Measurements from ENCODE around the gene GSTM3.
"Not testable (repeated sequence)": the region's sequence is repeated elsewhere in the genome, so short reads cannot be mapped to it uniquely, and the experiment has no call there.

Gene GSTM3

GRCh38 chr1:109762039-109762585, 21.3 kb upstream of the GSTM3 start:
- no peak for DNase-seq (ENCODE audit: low spot score)

GRCh38 chr1:109761227-109762038, 20.6 kb upstream of the GSTM3 start:
- DNase-seq (ENCODE audit: low spot score), result peak; percentile 64

DNA sequence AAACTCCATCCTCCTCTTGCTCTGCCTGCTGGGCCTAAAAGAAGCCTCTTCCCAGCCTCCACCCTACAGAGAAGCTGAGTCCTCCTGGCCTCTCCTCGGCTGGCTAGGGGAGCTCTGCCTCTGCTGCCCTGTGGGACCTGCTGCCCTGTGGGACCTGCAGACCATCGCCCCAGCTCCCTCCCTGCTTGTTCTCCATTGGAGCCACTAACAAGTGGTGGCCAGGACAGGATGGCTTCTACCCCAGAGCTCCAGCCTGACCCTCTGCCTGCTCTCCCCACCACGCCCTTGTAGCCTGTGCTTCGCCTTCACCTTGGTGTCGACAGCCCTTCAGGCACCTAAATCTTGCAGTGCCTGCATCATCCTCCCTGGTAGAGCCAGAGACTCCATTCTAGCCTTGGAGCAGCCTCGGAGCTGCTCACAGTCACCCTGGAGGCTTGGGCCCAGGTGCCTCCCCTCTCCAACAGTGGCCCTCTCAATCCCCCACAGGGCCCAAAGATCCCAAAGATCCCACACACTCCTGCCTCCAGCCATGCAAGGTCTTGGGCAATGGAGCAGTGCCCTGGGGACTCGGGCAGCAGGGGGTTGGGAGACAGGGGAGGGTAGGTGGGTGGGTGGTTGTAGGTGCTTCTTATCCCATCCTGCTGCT, 19.9 kb upstream of the GSTM3 start:
- DNase-seq (ENCODE audit: low spot score), result peak; percentile 17

GRCh38 chr1:109759513-109760334, 18.9 kb upstream of the GSTM3 start:
- DNase-seq (ENCODE audit: low spot score), result peak; percentile 48

- DNase-seq (ENCODE audit: low spot score), result peak; percentile 49
These were observed 17.3 kb upstream of the GSTM3 start for GRCh38 chr1:109757936-109758786.

- peak; percentile 57 for DNase-seq (ENCODE audit: low spot score)
These were observed 16.1 kb upstream of the GSTM3 start for GRCh38 chr1:109756848-109757521.

GRCh38 chr1:109756325-109756724, 15.5 kb upstream of the GSTM3 start:
- not testable (repeated sequence) for DNase-seq (ENCODE audit: low spot score)

DNA sequence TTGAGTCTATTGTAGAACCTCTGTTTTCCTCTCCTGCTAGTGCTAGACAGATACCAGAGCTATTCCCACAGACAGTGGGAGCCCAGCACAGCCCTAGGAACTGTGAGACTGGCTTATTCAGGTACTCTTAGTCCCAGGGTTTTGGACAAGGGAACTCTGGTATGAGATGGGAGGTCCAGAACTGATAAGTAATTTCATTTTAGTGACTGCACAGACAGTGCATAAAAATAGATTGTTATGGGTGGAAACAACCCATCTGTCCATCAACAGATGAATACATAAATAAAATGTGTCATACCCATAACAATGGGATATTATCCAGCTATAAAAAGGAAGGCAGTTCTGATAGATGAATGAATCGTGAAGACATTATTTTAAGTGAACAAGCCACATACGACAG, 13.9 kb upstream of the GSTM3 start:
- DNase-seq (ENCODE audit: low spot score), result peak; percentile 8

- peak; percentile 41 for DNase-seq (ENCODE audit: low spot score)
These were observed 10.9 kb upstream of the GSTM3 start for GRCh38 chr1:109751531-109752260.

- DNase-seq (ENCODE audit: low spot score), result no peak
These were observed 10.1 kb upstream of the GSTM3 start for GRCh38 chr1:109750920-109751319.

DNA sequence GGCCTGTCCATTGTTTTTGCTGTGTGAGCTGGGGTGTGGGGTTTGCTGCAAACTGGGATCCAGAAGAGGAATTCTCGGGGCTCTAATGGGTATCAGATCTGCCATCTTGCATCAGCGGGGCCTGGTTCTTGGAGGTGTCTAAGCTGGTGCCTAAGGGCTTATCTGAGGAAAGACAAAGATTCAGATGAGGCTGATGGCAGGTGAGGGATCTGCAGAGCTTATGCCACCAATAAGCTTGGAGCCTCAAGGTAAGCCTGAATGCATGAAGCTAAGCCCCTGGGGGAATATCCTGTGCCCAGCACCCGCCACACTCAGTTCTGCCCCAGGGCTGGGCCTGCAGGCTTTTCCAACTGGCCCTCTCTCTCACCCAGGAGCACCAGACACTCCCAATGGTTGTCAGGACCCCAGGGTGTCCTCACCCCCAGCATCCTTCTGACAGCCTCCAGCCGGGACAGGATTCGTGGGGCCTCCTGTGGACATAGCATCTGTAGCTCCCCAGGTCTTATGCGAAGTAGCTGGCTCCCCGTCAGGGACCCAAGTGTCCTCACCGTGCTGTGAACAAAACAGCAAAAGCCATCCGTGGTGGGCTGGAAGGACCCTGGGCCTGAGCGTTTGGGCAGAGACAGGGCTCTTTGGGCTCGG, 9.5 kb upstream of the GSTM3 start:
- DNase-seq (ENCODE audit: low spot score), result peak; percentile 46

- DNase-seq (ENCODE audit: low spot score), result no peak
These were observed 8.4 kb upstream of the GSTM3 start for GRCh38 chr1:109749221-109749620.

DNA sequence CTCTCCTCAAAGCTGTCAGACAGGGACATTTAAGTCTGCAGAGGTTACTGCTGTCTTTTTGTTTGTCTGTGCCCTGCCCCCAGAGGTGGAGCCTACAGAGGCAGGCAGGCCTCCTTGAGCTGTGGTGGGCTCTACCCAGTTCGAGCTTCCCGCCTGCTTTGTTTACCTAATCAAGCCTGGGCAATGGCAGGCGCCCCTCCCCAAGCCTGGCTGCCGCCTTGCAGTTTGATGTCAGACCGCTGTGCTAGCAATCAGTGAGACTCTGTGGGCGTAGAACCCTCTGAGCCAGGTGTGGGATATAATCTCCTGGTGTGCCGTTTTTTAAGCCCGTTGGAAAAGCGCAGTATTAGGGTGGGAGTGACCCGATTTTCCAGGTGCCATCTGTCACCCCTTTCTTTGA, 7.5 kb upstream of the GSTM3 start:
- not testable (repeated sequence) for DNase-seq (ENCODE audit: low spot score)

GRCh38 chr1:109739738-109740614, 862 bp downstream of the GSTM3 start:
- DNase-seq (ENCODE audit: low spot score), result peak; percentile 92

DNA sequence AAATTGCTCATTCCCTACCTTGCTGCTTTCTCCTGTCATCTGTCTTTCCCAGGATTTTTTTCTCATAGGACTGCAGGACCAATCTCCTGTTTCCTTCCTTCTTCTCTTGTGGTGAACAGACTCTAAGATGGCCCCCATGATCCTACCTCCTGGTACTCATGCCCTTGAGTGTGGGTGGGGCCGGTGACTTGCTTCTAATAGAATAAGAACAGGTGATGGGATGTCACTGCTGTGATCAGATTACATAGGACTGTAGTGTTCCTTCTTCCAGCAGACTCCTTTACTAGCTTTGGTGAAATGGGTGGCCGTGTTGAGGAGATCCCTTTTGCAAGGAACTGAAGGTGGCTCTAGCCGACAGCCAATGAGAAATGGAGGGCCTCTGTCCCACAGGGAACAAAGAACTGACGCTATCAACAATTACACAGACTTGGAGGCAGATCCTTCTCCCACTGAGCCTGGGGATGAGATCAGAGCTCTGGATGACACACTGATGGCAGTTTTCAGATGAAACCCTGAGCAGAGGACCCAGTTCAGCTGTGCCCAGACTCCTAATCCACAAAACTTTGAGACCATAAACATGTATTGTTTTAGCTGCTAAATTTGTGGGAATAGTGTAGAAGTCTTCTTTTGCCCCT, 7.5 kb downstream of the GSTM3 start:
- DNase-seq (ENCODE audit: low spot score), result no peak

DNA sequence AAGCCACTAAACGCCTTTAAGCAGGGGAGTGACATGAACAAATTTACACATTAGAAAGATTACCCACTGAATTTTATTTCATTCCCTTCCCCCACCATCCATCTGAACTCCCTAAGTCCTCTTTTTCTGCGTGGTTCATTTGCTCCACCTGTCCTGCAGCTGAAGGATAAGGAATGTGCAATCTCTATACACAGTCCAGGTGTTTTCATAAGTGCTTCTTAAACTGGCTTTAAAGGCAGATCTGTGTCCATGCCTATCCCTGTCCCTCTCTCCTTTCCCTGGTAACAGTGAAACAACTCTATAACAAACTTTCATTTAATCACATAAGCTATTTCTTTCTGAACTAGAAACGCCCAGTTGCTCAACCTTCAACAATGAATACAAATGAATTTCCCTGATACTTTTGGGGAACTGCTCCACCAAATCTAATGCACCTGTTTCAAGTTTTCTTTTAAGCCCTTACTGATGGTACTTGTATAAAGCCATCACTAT, 8.4 kb downstream of the GSTM3 start:
- DNase-seq (ENCODE audit: low spot score), result no peak

GRCh38 chr1:109730666-109731065, 10.2 kb downstream of the GSTM3 start:
- no peak for DNase-seq (ENCODE audit: low spot score)

DNA sequence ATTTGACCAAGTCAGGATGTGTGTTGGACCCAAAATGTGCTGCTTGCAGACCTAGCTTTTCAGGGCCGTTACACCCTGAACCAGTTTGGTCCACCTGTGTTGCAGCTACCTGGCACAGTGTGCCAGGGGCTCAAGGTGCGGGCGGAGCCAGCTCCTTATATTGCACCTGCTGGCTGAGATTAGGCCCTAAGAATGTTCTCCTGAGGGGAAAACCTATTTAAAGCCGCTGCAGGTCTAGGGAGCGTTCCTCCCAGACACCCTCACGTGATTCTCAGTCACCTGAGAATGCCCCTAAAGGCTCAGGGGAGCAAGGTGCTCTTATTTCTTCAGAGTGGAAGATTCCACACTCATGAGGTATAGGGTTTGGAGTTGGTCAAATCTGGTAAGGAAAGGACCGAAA, 12.0 kb downstream of the GSTM3 start:
- DNase-seq (ENCODE audit: low spot score), result no peak

All from left forelimb (tissue), 1 donor.